MM.1S (cell line): ENCODE measurements around the gene SRCIN1.

Experiments
- CTCF ChIP-seq: fragments of 300-600 bp; sonication (generic); IDR thresholded peaks from 2 replicates; pipeline ENCODE4 v1.5.1; 2016; ENCODE audit warnings: antibody characterized with exemption, low read length, mixed read lengths
- EZH2 ChIP-seq: fragments of 300-600 bp; sonication (generic); optimal IDR thresholded peaks from 2 replicates; pipeline ENCODE3; 2017; ENCODE audit warnings: low read depth, mild to moderate bottlenecking, antibody characterized with exemption, low read length, mixed read lengths

GRCh38 chr17:38512473-38513058 lies 93.2 kb downstream of the SRCIN1 start:
- no peak for TF ChIP-seq CTCF
- TF ChIP-seq EZH2 = no peak
